Measurements from ENCODE around the gene BCAR1.

GRCh38 chr16:75204410-75204758 lies 47.0 kb downstream of the BCAR1 start:
- TF ChIP-seq POLR2A (IDR thresholded peaks at IDR 0.05; ENCODE audit: low read length) (no peak), GATA1 (IDR thresholded peaks at IDR 0.05; ENCODE audit: low read depth, low read length) (no peak)
